Aorta (tissue), 5 donors: ENCODE data around the gene PLEKHM3. TPM values are rescaled to one million over a fixed set of nuclear protein-coding genes. Genes with fewer than 3 reads are reported as not detected.
"Not testable (repeated sequence)": the region's sequence is repeated elsewhere in the genome, so short reads cannot be mapped to it uniquely, and the experiment has no call there.

ENCODE experiments used
- ATAC-seq: fragments of 200-7000 bp; cut with Tn5 transposase; one replicate; pipeline ENCODE4 v1.9.1; 2022; ENCODE audit warnings: moderate library complexity; ENCODE audit not compliant: low FRiP score
- DNase-seq, 2 donors: peaks; one replicate each; pipeline ENCODE4 v3.0.0-alpha.2; 2020
- H3K27ac ChIP-seq, 2 donors: one replicate each; pipeline ENCODE4 v1.5.1; 2013; ENCODE audit warnings: low read length in 2 of 2, mild to moderate bottlenecking in 2 of 2, moderate library complexity in 2 of 2, control low read depth in 1 of 2, inconsistent platforms in 1 of 2, low read depth in 1 of 2
- H3K27me3 ChIP-seq, 2 donors: one replicate each; pipeline ENCODE4 v1.6.1; 2013; ENCODE audit warnings: control low read depth in 1 of 2, low read length in 1 of 2, mild to moderate bottlenecking in 1 of 2, moderate library complexity in 1 of 2; ENCODE audit not compliant: insufficient read depth in 2 of 2, control insufficient read depth in 1 of 2
- H3K36me3 ChIP-seq, 2 donors: one replicate each; pipeline ENCODE4 v1.6.1; 2013; ENCODE audit warnings: control low read depth in 1 of 2, low read length in 1 of 2, mild to moderate bottlenecking in 1 of 2; ENCODE audit not compliant: insufficient read depth in 2 of 2, control insufficient read depth in 1 of 2
- H3K4me1 ChIP-seq, 2 donors: one replicate each; pipeline ENCODE4 v1.6.1; 2013; ENCODE audit warnings: low read length in 2 of 2, control low read depth in 1 of 2, mild to moderate bottlenecking in 1 of 2, moderate library complexity in 1 of 2; ENCODE audit not compliant: insufficient read depth in 2 of 2, control insufficient read depth in 1 of 2
- H3K4me3 ChIP-seq, 2 donors: one replicate each; pipeline ENCODE4 v1.5.1; 2013; ENCODE audit warnings: low read length in 2 of 2, control low read depth in 1 of 2, mild to moderate bottlenecking in 1 of 2
- H3K9me3 ChIP-seq: one replicate; pipeline ENCODE4 v1.6.1; 2013; ENCODE audit warnings: mild to moderate bottlenecking, low read length; ENCODE audit not compliant: control insufficient read depth
- WGBS, 2 donors: extraction: QIAGEN DNeasy Blood & Tissue Kit; methylation state at CpG; one replicate each; pipeline ENCODE4 v1.1.7; 2013; 5-methylcytosine and 5-hydroxymethylcytosine counted together
- intact Hi-C, 2 donors: fragments of 100-400 bp; cut with DNase I; formaldehyde crosslinking; loops; one replicate each; pipeline versions ENCODE4 v1.14.2 to v1.15.0; 2022
- polyA plus RNA-seq, 2 donors: library from polyadenylated mRNA; stranded (reverse); fragments of 200-250 nt; gene quantifications; one replicate each; pipeline ENCODE4 v1.2.3, GENCODE V29; 2013
- total RNA-seq, 2 donors: library from RNA; stranded (reverse); fragmentation: NEBNext Ultra II Directional; extraction: Animal tissue kit (Norgen Biotek cat#: 25700); gene quantifications; one replicate each; pipeline ENCODE4 v1.2.1, GENCODE V29; 2021
- donor health status: healthy with polysubstance abuse.
- donor health status: Bipolar disorder and iron deficiency.
- donor health status: DM: no; HTN: no; CAD: no.
- donor health status: DM: no; HTN: no; CAD: no.
- donor health status: DM: yes; HTN: yes; CAD: no.

Gene PLEKHM3
- total and polyA plus RNA-seq, 4 donors, result 2.8 to 18.9 (median 9.3) TPM

DNA sequence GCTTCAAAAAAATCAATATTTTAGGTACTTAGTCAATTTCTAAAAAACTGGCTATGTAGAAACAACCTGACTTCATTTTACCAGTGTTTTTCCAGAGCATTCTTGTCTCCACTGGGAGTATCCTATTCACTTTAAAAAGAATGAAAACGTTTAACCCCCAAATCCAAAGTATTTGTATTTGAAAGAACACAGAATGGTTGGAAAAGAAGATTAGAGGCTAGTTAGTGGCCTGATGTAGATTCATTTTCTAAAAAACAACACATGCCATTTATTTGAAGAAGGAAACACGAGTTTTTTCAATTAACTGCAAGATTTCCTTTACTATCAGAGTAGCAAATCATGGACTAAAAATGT, 74.6 kb downstream of the PLEKHM3 start:
- Histone ChIP-seq H3K36me3 (peaks cover 0 to 5% of the 10 kb centered on the region in 2 donors), H3K4me1 (no peaks in the 10 kb centered on the region), H3K27ac (no peak overlapping the region), H3K4me3 (no peak overlapping the region), H3K9me3 (no peaks in the 10 kb centered on the region), H3K27me3 (no peaks in the 10 kb centered on the region)
- DNase-seq, result no peak
- WGBS, 2 donors, result 68 to 70% methylated on average over 2 of the region's 2 CpGs
- intact Hi-C loops, result no loop called here
- no peak for ATAC-seq

DNA sequence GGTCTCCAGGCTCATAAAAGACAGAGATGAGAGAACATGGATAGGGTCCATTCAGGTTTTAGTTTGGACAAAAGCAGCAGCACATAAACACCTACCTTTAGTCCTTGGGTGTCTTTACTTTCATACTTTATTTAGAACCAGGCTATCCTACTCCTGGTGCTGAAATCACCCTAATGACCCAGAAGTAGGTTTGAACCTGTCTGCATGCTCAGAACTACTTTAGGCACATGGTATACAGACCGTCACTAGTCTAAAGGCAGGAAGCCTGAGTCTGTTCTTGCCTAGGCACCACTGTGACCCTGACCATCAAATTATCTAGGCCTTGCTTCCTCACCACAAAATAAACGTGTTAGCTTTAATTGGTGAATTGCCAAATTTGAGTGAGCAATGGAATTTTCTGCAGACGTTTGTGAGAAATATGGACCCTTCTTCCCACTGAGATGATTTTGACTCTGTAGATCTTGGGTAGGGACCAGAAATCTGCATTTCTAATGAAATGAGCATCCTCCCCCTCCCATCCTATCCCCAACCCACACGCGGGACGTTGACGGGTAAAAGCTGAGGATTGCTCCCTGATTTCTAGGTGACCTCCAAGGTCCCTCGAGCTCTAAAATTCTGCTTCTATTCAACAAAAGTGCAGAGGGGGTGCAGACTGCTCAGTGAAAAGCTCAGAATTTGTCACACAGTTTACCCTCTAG, 75.1 kb downstream of the PLEKHM3 start:
- 57 to 59% methylated on average over 8 of the region's 8 CpGs for whole genome bisulfite sequencing, 2 donors
- no peak for ATAC-seq

DNA sequence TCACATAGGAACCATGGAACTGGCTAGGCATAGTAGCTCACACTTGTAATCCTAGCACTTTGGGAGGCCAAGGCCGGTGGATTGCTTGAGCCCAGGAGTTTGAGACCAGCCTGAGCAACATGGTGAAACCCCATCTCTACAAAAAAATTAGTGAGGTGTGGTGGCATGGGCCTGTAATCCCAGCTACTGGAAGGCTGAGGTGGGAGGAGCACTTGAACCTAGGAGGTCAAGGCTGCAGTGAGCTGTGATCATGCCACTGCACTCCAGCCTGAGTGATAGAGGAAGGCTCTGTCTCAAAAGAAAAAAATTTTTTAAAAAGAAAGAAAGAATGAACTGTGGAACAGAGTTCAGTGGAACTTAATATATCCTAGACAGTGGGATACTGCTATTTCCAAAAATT, 76.1 kb downstream of the PLEKHM3 start:
- H3K4me1 ChIP-seq, intact Hi-C loops, DNase-seq, H3K9me3 ChIP-seq, H3K4me3 ChIP-seq, H3K27me3 ChIP-seq, H3K36me3 ChIP-seq, ATAC-seq, H3K27ac ChIP-seq: not testable (repeated sequence)
- WGBS, 2 donors, result 92 to 96% methylated on average over 1 of the region's 1 CpG

More for the DNA sequence above, 75.1 kb downstream of the PLEKHM3 start:
- no peak for DNase-seq
- Histone ChIP-seq H3K27ac (no peak overlapping the region), H3K4me1 (no peaks in the 10 kb centered on the region), H3K36me3 (peaks cover 3 to 5% of the 10 kb centered on the region in 2 donors), H3K9me3 (no peaks in the 10 kb centered on the region), H3K27me3 (no peaks in the 10 kb centered on the region), H3K4me3 (no peak overlapping the region)
- intact Hi-C loops, result no loop called here

DNA sequence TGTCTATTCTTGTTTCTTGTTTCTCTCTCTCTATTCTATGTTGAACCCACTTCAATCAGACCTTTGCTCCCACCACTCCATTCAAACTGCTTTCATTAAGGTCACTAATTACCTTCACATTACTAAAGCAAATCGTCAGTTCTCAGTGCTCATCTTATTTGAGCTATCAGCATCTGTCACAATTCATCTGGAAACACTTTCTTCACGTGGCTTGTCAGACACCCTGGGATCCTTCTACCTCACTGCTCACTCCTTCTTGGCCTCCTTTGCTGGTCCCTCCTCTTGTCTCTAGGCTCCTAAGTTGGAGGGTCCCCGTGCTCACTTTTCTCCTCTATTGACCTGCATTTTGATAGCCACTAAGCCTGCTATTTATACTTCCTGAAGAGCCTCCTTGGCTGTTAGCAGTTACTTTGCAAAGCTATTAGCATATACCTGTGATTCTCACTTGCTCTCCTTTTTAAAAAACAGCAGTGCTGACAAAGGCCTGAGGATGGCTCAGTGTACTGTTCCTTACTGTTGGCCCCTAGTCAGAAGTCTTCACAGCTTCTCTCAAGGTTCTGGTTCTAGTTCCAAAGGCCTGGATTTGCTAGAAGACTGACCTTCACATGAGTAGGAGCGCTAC, 80.2 kb downstream of the PLEKHM3 start:
- no peaks in the 10 kb centered on the region for H3K27me3 ChIP-seq
- peaks cover 3 to 5% of the 10 kb centered on the region in 2 donors for H3K36me3 ChIP-seq
- no peak for DNase-seq
- H3K4me3 ChIP-seq, result no peak overlapping the region
- ATAC-seq, result no peak
- no peak overlapping the region for H3K27ac ChIP-seq
- intact Hi-C loops, result no loop called here
- no peaks in the 10 kb centered on the region for H3K9me3 ChIP-seq
- WGBS, 2 donors, result 64 to 68% methylated on average over 4 of the region's 4 CpGs
- no peaks in the 10 kb centered on the region for H3K4me1 ChIP-seq

DNA sequence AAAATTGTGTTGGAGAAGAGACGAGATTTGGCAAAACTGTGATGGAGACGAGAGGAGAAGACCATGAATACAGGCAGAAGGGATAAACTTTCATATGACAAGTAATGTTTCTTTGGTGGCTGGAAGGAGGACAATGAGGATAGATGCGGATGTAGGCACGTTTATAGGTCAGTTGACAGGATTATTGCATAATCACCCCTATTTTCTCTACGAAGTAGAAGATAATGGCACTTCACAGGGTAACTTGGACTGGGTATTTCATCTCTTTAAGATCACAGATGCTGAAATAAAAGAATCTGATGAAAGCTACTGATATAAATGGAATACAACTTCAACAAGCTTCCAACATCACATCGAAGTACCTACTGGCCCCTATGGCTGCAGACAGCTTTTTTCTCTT, 81.0 kb downstream of the PLEKHM3 start:
- peaks cover 3 to 5% of the 10 kb centered on the region in 2 donors for H3K36me3 ChIP-seq
- intact Hi-C loops, result no loop called here
- 91 to 92% methylated on average over 6 of the region's 6 CpGs for WGBS, 2 donors
- ATAC-seq (no peak), DNase-seq (no peak)
- H3K4me1 ChIP-seq, result peaks cover 0 to 2% of the 10 kb centered on the region in 2 donors
- H3K27ac ChIP-seq, result no peak overlapping the region
- H3K27me3 ChIP-seq, result no peaks in the 10 kb centered on the region
- H3K4me3 ChIP-seq, result no peak overlapping the region
- H3K9me3 ChIP-seq, result no peaks in the 10 kb centered on the region

DNA sequence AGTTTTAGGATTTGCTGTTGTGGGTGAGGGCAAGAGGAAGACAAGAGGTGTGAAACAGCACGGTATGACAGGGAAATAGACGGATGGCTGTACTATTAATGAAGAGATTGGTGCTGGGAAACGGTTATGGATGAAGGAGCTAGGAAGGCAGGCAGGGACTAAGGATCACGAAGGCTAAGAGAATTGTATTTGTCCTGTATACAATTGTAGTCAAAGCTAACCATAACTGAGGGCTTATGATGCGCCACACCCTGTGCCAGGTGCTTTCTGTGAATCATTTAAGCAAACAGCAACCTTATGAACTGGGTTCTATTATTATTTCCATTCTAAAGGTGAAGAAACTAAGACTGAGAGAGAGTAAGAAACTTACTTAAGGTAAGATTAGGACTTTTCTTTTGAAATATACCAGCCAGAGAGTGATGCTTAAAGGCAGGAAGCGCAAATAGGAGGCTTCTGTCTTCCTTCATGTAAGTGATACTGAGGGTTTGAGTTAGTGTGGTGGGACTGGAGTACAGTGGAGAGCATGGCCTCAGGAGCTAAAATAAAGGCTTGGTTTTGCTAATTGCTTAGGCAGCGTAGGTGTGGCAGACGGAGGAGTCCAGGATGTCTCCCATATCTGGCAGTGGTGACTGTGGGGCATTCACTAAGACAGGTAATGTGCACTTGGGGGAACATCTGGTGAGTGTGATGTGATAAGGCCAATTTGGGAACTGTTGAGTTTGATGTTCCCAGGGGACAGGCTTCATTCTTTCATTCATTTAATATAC, 85.8 kb downstream of the PLEKHM3 start:
- no peak for ATAC-seq
- 91 to 92% methylated on average over 8 of the region's 8 CpGs for WGBS, 2 donors
- Histone ChIP-seq H3K9me3 (no peaks in the 10 kb centered on the region), H3K27ac (no peak overlapping the region), H3K27me3 (no peaks in the 10 kb centered on the region), H3K4me3 (no peak overlapping the region), H3K4me1 (peaks cover 0 to 2% of the 10 kb centered on the region in 2 donors), H3K36me3 (no peaks in the 10 kb centered on the region)
- DNase-seq, result no peak
- intact Hi-C loops, result no loop called here

DNA sequence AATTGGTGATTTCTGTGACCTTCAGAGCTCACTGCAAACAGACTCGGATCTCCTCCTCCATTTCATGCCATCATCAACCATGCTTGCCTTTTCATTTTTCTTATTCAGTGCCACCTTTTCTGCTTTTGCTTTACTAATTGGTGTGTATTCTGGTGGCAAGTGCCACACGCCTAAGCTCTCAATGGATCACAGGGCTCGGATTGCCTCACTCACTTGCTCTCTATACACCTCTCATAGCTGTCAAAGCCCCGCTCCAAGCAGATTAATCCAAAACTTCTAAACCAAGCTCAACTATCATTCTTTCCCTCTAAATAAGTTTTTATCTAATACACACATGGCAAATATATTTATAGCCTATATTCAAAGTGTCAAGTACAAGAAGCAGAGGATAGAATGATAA, 86.4 kb downstream of the PLEKHM3 start:
- DNase-seq (no peak), ATAC-seq (no peak)
- intact Hi-C loops, result no loop called here
- H3K9me3 ChIP-seq, result no peaks in the 10 kb centered on the region
- H3K27me3 ChIP-seq, result no peaks in the 10 kb centered on the region
- H3K27ac ChIP-seq, result no peak overlapping the region
- no peak overlapping the region for H3K4me3 ChIP-seq
- H3K4me1 ChIP-seq, result peaks cover 0 to 3% of the 10 kb centered on the region in 2 donors
- WGBS, 2 donors, result 94 to 96% methylated on average over 4 of the region's 4 CpGs
- no peaks in the 10 kb centered on the region for H3K36me3 ChIP-seq

DNA sequence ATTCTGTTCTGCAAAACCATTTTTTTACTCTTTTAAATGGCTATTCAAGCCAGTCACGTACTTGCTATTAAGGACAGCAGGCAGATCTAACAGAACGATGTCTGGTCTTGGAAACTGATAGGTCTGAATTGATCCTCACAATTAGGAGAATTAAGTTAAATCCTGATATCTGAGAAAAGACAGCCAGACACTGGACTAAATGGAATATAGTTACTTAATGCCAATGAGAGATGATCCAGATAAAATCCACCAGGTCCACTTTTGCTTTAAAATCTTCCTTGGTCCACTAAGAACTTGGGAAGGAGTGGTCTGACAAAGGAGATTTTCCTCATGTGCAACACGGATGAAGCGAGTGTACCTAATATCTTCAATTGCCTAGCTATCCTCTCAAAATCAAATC, 86.9 kb downstream of the PLEKHM3 start:
- DNase-seq (no peak), ATAC-seq (no peak)
- Histone ChIP-seq H3K9me3 (no peaks in the 10 kb centered on the region), H3K27me3 (no peaks in the 10 kb centered on the region), H3K36me3 (no peaks in the 10 kb centered on the region), H3K27ac (no peak overlapping the region), H3K4me3 (no peak overlapping the region), H3K4me1 (peaks cover 0 to 3% of the 10 kb centered on the region in 2 donors)
- intact Hi-C loops, result no loop called here
- WGBS, 2 donors, result 91 to 93% methylated on average over 4 of the region's 4 CpGs
